Activated T-helper 1 cell treated with anti-CD3 and anti-CD28 coated beads, Interleukin-12 subunit alpha, Interleukin-12 subunit beta, Interleukin-2, Interleukin-4 antibody, amounts not matched to agents 30 ng/mL and 10 ng/mL and 1 ng/mL, durations not matched to agents 14 hours and 24 hours and 36 hours (primary cell): Measurements from ENCODE around the gene CLPTM1L. TPM values are rescaled to one million over a fixed set of nuclear protein-coding genes. Genes with fewer than 3 reads are reported as not detected.
A peak's percentile ranks its signal among the peaks of the same experiment; 100 is the strongest.
"Not testable (repeated sequence)": the region's sequence is repeated elsewhere in the genome, so short reads cannot be mapped to it uniquely, and the experiment has no call there.

Experiments used
- DNase-seq: peaks from one replicate; pipeline ENCODE4 v3.0.0; 2021; ENCODE audit warnings: low spot score
- H3K27ac Mint-ChIP-seq: one replicate; pipeline ENCODE4 v1.8.0; 2021; ENCODE audit warnings: mild to moderate bottlenecking, mixed read lengths
- H3K27me3 Mint-ChIP-seq: one replicate; pipeline ENCODE4 v1.8.0; 2022; ENCODE audit warnings: mild to moderate bottlenecking, moderate library complexity, mixed read lengths; ENCODE audit not compliant: insufficient read depth
- H3K36me3 Mint-ChIP-seq: one replicate; pipeline ENCODE4 v1.8.0; 2021; ENCODE audit warnings: low read depth, mixed read lengths
- H3K4me1 Mint-ChIP-seq: one replicate; pipeline ENCODE4 v1.8.0; 2021; ENCODE audit warnings: low read depth, mixed read lengths
- H3K4me3 Mint-ChIP-seq: one replicate; pipeline ENCODE4 v1.8.0; 2021; ENCODE audit warnings: mild to moderate bottlenecking, moderate library complexity, mixed read lengths
- H3K9me3 Mint-ChIP-seq: one replicate; pipeline ENCODE4 v1.8.0; 2021; ENCODE audit warnings: mixed read lengths
- intact Hi-C: fragments of 100-400 bp; cut with micrococcal nuclease; formaldehyde crosslinking; loops from one replicate; pipeline ENCODE4 v1.15.1; 2024
- total RNA-seq: library from RNA; stranded (reverse); gene quantifications from 2 replicates; pipeline ENCODE4 v1.2.3, GENCODE V29; 2022

CLPTM1L gene
- total RNA-seq, 1 donor from 2014 or later, result 132 TPM

GRCh38 chr5:1278656-1279442 is 66.0 kb downstream of the CLPTM1L start:
- H3K4me1 Mint-ChIP-seq, result no peaks in the 10 kb centered on the region
- no peak for DNase-seq
- no peaks in the 10 kb centered on the region for H3K27me3 Mint-ChIP-seq
- no peak overlapping the region for H3K27ac Mint-ChIP-seq
- H3K9me3 Mint-ChIP-seq, result no peaks in the 10 kb centered on the region
- H3K36me3 Mint-ChIP-seq, result peaks cover 8% of the 10 kb centered on the region
- intact Hi-C loops, result no loop called here
- H3K4me3 Mint-ChIP-seq, result no peak overlapping the region

GRCh38 chr5:1278216-1278615 is 66.7 kb downstream of the CLPTM1L start:
- H3K27ac Mint-ChIP-seq, result no peak overlapping the region
- H3K4me3 Mint-ChIP-seq, result no peak overlapping the region
- DNase-seq, result no peak
- peaks cover 8% of the 10 kb centered on the region for H3K36me3 Mint-ChIP-seq
- intact Hi-C loops, result no loop called here
- H3K27me3 Mint-ChIP-seq, result no peaks in the 10 kb centered on the region
- no peaks in the 10 kb centered on the region for H3K4me1 Mint-ChIP-seq
- H3K9me3 Mint-ChIP-seq, result no peaks in the 10 kb centered on the region

GRCh38 chr5:1277781-1278180 is 67.1 kb downstream of the CLPTM1L start:
- H3K36me3 Mint-ChIP-seq, result peaks cover 8% of the 10 kb centered on the region

GRCh38 chr5:1277331-1277730 is 67.6 kb downstream of the CLPTM1L start:
- Mint-ChIP-seq H3K4me3 (no peak overlapping the region), H3K4me1 (no peaks in the 10 kb centered on the region), H3K27ac (no peak overlapping the region), H3K36me3 (peaks cover 8% of the 10 kb centered on the region), H3K9me3 (no peaks in the 10 kb centered on the region), H3K27me3 (no peaks in the 10 kb centered on the region)
- intact Hi-C loops, result no loop called here
- DNase-seq, result no peak

More at GRCh38 chr5:1277781-1278180, 67.1 kb downstream of the CLPTM1L start:
- H3K4me3 Mint-ChIP-seq, result no peak overlapping the region
- no peak overlapping the region for H3K27ac Mint-ChIP-seq
- no peaks in the 10 kb centered on the region for H3K4me1 Mint-ChIP-seq
- H3K27me3 Mint-ChIP-seq, result no peaks in the 10 kb centered on the region
- intact Hi-C loops, result no loop called here
- DNase-seq, result no peak
- no peaks in the 10 kb centered on the region for H3K9me3 Mint-ChIP-seq

GRCh38 chr5:1276930-1277329 is 68.0 kb downstream of the CLPTM1L start:
- intact Hi-C loops, result no loop called here
- H3K4me1 Mint-ChIP-seq, result no peaks in the 10 kb centered on the region
- no peak overlapping the region for H3K27ac Mint-ChIP-seq
- H3K4me3 Mint-ChIP-seq, result no peak overlapping the region
- H3K27me3 Mint-ChIP-seq, result no peaks in the 10 kb centered on the region
- no peaks in the 10 kb centered on the region for H3K9me3 Mint-ChIP-seq
- peaks cover 8% of the 10 kb centered on the region for H3K36me3 Mint-ChIP-seq
- DNase-seq, result no peak

GRCh38 chr5:1275397-1276391 is 69.2 kb downstream of the CLPTM1L start:
- intact Hi-C loops, DNase-seq, H3K4me1 Mint-ChIP-seq, H3K9me3 Mint-ChIP-seq, H3K27ac Mint-ChIP-seq, H3K36me3 Mint-ChIP-seq, H3K4me3 Mint-ChIP-seq, H3K27me3 Mint-ChIP-seq: not testable (repeated sequence)

GRCh38 chr5:1274471-1274870 is 70.4 kb downstream of the CLPTM1L start:
- DNase-seq, result no peak
- no peaks in the 10 kb centered on the region for H3K4me1 Mint-ChIP-seq
- no peaks in the 10 kb centered on the region for H3K27me3 Mint-ChIP-seq
- no peak overlapping the region for H3K27ac Mint-ChIP-seq
- H3K9me3 Mint-ChIP-seq, result no peaks in the 10 kb centered on the region
- intact Hi-C loops, result no loop called here
- H3K36me3 Mint-ChIP-seq, result peaks cover 8% of the 10 kb centered on the region
- no peak overlapping the region for H3K4me3 Mint-ChIP-seq

- peaks cover 8% of the 10 kb centered on the region for H3K36me3 Mint-ChIP-seq
- no peak for DNase-seq
- H3K4me3 Mint-ChIP-seq, result no peak overlapping the region
- H3K4me1 Mint-ChIP-seq, result peaks cover 4% of the 10 kb centered on the region
- intact Hi-C loops, result no loop called here
- H3K9me3 Mint-ChIP-seq, result no peaks in the 10 kb centered on the region
- H3K27me3 Mint-ChIP-seq, result no peaks in the 10 kb centered on the region
- H3K27ac Mint-ChIP-seq, result no peak overlapping the region
Observed at GRCh38 chr5:1273745-1274144, 71.2 kb downstream of the CLPTM1L start.

GRCh38 chr5:1272201-1272600 is 72.7 kb downstream of the CLPTM1L start:
- peaks cover 10% of the 10 kb centered on the region for H3K4me1 Mint-ChIP-seq
- no peak for DNase-seq
- intact Hi-C loops, result no loop called here
- H3K36me3 Mint-ChIP-seq, result peaks cover 4% of the 10 kb centered on the region
- H3K9me3 Mint-ChIP-seq, result no peaks in the 10 kb centered on the region
- H3K27ac Mint-ChIP-seq, result no peak overlapping the region
- H3K27me3 Mint-ChIP-seq, result no peaks in the 10 kb centered on the region
- H3K4me3 Mint-ChIP-seq, result no peak overlapping the region

GRCh38 chr5:1270933-1271914 is 73.7 kb downstream of the CLPTM1L start:
- no peak for DNase-seq
- no peaks in the 10 kb centered on the region for H3K27me3 Mint-ChIP-seq
- H3K4me3 Mint-ChIP-seq, result no peak overlapping the region
- H3K9me3 Mint-ChIP-seq, result no peaks in the 10 kb centered on the region
- H3K4me1 Mint-ChIP-seq, result peaks cover 10% of the 10 kb centered on the region
- H3K36me3 Mint-ChIP-seq, result no peaks in the 10 kb centered on the region
- no peak overlapping the region for H3K27ac Mint-ChIP-seq
- intact Hi-C loops, result no loop called here

GRCh38 chr5:1270426-1270825 is 74.5 kb downstream of the CLPTM1L start:
- Mint-ChIP-seq H3K9me3 (no peaks in the 10 kb centered on the region), H3K27ac (no peak overlapping the region), H3K4me1 (peaks cover 10% of the 10 kb centered on the region)

GRCh38 chr5:1268666-1269065 is 76.2 kb downstream of the CLPTM1L start:
- DNase-seq, result peak; percentile 14
- intact Hi-C loops, result no loop called here
- Mint-ChIP-seq H3K36me3 (no peaks in the 10 kb centered on the region), H3K4me3 (no peak overlapping the region), H3K4me1 (peaks cover 10% of the 10 kb centered on the region), H3K27ac (no peak overlapping the region), H3K9me3 (no peaks in the 10 kb centered on the region), H3K27me3 (no peaks in the 10 kb centered on the region)

More at GRCh38 chr5:1270426-1270825, 74.5 kb downstream of the CLPTM1L start:
- no peak overlapping the region for H3K4me3 Mint-ChIP-seq
- intact Hi-C loops, result no loop called here
- no peak for DNase-seq
- no peaks in the 10 kb centered on the region for H3K36me3 Mint-ChIP-seq
- no peaks in the 10 kb centered on the region for H3K27me3 Mint-ChIP-seq
